ENCODE data around the gene PSENEN. TPM values are rescaled to one million over a fixed set of nuclear protein-coding genes. Genes with fewer than 3 reads are reported as not detected.

PSENEN gene
- total RNA-seq, 4 donors from 2014 or later = 8.3 to 48.2 (median 40.6) TPM

DNA sequence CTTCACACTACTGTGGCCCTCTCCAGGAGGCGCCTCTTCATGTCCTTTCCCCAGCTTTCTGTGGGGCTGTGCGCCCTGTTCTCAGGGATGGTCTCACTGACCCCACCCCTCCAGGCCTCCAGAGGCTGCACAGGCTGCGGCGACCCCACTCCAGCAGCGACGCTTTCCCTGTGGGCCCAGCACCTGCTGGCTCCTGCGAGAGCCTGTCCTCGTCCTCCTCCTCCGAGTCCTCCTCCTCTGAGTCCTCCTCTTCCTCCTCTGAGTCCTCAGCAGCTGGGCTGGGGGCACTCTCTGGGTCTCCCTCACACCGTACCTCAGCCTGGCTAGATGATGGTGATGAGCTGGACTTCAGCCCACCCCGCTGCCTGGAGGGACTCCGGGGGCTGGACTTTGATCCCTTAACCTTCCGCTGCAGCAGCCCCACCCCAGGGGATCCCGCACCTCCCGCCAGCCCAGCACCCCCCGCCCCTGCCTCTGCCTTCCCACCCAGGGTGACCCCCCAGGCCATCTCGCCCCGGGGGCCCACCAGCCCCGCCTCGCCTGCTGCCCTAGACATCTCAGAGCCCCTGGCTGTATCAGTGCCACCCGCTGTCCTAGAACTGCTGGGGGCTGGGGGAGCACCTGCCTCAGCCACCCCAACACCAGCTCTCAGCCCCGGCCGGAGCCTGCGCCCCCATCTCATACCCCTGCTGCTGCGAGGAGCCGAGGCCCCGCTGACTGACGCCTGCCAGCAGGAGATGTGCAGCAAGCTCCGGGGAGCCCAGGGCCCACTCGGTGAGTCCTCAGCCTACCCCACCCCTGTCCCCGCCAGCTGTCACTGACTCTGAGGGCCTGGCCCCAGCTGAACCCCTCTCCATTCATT is 41.1 kb downstream of the PSENEN start:
- Histone ChIP-seq H3K27ac (no peak overlapping the region), H3K4me1 (no peaks in the 10 kb centered on the region), H3K9me3 (no peaks in the 10 kb centered on the region), H3K27me3 (no peaks in the 10 kb centered on the region), H3K36me3 (peaks cover 0 to 4% (median 0%) of the 10 kb centered on the region in 3 donors), H3K4me3 (no peak overlapping the region)
- no peak for DNase-seq
- TF ChIP-seq, protein P1, sequence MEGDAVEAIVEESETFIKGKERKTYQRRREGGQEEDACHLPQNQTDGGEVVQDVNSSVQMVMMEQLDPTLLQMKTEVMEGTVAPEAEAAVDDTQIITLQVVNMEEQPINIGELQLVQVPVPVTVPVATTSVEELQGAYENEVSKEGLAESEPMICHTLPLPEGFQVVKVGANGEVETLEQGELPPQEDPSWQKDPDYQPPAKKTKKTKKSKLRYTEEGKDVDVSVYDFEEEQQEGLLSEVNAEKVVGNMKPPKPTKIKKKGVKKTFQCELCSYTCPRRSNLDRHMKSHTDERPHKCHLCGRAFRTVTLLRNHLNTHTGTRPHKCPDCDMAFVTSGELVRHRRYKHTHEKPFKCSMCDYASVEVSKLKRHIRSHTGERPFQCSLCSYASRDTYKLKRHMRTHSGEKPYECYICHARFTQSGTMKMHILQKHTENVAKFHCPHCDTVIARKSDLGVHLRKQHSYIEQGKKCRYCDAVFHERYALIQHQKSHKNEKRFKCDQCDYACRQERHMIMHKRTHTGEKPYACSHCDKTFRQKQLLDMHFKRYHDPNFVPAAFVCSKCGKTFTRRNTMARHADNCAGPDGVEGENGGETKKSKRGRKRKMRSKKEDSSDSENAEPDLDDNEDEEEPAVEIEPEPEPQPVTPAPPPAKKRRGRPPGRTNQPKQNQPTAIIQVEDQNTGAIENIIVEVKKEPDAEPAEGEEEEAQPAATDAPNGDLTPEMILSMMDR (IDR thresholded peaks at IDR 0.05) = no peak
- TF ChIP-seq POLR2A (IDR thresholded peaks at IDR 0.05) = no peak

DNA sequence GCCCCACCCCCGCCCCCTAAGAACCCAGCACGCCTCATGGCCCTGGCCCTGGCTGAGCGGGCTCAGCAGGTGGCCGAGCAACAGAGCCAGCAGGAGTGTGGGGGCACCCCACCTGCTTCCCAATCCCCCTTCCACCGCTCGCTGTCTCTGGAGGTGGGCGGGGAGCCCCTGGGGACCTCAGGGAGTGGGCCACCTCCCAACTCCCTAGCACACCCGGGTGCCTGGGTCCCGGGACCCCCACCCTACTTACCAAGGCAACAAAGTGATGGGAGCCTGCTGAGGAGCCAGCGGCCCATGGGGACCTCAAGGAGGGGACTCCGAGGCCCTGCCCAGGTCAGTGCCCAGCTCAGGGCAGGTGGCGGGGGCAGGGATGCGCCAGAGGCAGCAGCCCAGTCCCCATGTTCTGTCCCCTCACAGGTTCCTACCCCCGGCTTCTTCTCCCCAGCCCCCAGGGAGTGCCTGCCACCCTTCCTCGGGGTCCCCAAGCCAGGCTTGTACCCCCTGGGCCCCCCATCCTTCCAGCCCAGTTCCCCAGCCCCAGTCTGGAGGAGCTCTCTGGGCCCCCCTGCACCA is 41.9 kb downstream of the PSENEN start:
- Histone ChIP-seq H3K9me3 (no peaks in the 10 kb centered on the region), H3K27ac (no peak overlapping the region), H3K27me3 (no peaks in the 10 kb centered on the region), H3K36me3 (peaks cover 0 to 4% (median 0%) of the 10 kb centered on the region in 3 donors), H3K4me3 (no peak overlapping the region), H3K4me1 (no peaks in the 10 kb centered on the region)
- TF ChIP-seq, protein P1 (IDR thresholded peaks at IDR 0.05) = no peak
- no peak for TF ChIP-seq POLR2A (IDR thresholded peaks at IDR 0.05)
- no peak for DNase-seq

DNA sequence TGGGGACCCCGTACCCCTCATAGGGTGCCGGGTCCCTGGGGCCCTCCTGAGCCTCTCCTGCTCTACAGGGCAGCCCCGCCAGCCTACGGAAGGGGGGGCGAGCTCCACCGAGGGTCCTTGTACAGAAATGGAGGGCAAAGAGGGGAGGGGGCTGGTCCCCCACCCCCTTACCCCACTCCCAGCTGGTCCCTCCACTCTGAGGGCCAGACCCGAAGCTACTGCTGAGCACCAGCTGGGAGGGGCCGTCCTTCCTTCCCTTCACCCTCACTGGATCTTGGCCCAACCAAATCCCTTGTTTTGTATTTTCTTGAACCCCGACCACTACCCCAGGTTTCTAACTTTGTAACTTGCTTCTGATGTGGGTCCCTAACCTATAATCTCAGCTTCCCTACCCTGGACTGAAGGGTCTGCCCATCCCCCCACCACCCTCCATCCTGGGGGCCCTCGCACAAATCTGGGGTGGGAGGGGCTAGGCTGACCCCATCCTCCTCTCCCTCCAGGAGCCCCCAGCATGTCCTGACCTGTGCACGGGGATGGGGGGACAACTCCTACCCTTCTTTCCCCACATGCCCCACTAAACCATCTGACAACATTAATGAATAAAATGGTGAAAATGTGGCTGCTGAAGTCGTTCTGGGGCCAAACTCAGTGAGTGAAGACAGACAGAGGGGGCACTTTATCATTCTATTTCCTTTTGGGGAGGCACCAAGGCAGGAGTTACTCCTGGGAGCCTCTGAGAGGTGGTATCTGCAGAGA is 42.9 kb downstream of the PSENEN start:
- Histone ChIP-seq H3K4me1 (no peaks in the 10 kb centered on the region), H3K4me3 (no peak overlapping the region), H3K36me3 (no peaks in the 10 kb centered on the region), H3K27me3 (no peaks in the 10 kb centered on the region), H3K27ac (no peak overlapping the region), H3K9me3 (no peaks in the 10 kb centered on the region)
- no peak for DNase-seq
- TF ChIP-seq, protein P1 (IDR thresholded peaks at IDR 0.05) = no peak
- TF ChIP-seq POLR2A (IDR thresholded peaks at IDR 0.05) = no peak

DNA sequence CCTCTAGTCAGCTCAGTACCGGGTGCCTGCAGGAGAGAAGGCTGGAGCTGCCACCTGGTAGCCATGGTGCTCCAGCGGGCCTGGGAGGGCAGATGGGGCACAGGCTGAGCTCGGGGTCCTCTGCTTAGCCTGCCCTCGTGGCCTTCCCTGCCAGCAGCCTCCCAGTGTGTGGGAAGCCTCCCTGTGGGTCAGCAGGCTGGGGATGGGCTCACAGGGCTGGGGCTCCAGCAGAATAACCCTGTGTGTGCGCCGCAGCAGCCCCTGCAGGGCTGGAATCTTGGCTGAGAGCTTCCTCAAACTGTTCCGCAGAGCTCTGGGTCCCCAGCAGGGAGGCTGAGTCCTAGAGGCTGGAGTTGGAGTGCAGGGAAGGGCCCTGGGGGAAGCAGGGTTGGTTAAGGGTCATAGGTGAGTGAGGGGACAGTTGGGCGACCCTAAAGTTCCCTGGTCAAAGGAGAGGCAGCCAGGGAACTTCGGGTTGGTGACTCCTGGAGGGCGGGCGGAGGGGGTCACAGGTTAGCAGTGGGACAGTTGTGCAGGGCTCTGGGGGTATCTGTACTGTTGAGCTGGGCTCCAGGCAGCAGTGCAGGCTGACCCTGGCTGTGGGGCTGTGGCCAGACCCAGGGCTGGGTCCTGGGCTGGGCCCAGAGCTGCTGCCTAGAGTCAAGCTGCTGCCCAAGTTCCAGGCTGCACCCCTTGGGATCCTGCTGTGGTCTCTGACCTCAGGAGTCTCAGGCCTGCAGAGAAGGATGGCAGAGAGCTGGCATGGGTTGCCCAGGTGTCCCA is 43.9 kb downstream of the PSENEN start:
- Histone ChIP-seq H3K36me3 (no peaks in the 10 kb centered on the region), H3K27me3 (no peaks in the 10 kb centered on the region), H3K4me1 (no peaks in the 10 kb centered on the region), H3K27ac (no peak overlapping the region), H3K4me3 (no peak overlapping the region), H3K9me3 (no peaks in the 10 kb centered on the region)
- TF ChIP-seq POLR2A (IDR thresholded peaks at IDR 0.05) = no peak
- TF ChIP-seq, protein P1 (IDR thresholded peaks at IDR 0.05) = no peak
- no peak for DNase-seq

Measured in Peyer's patch (tissue), 4 donors.